WTC11 (cell line): Measurements from ENCODE around the gene PHC1.

ENCODE experiments used
- ESRRA ChIP-seq: sonication (generic); formaldehyde crosslinking; IDR thresholded peaks from 2 replicates; pipeline ENCODE4 v1.8.1; 2022; ENCODE audit warnings: mild to moderate bottlenecking, missing genetic modification reagents, borderline replicate concordance
- FOXK1 ChIP-seq: sonication (generic); formaldehyde crosslinking; IDR thresholded peaks from 2 replicates; pipeline ENCODE4 v1.8.0; 2022; ENCODE audit warnings: mild to moderate bottlenecking, moderate library complexity, missing genetic modification reagents
- FOXP1 ChIP-seq: sonication (generic); formaldehyde crosslinking; IDR thresholded peaks from 2 replicates; pipeline ENCODE4 v1.8.0; 2022; ENCODE audit warnings: missing genetic modification reagents, mild to moderate bottlenecking, moderate library complexity, borderline replicate concordance
- GABPB1 ChIP-seq: sonication (generic); formaldehyde crosslinking; IDR thresholded peaks from 2 replicates; pipeline ENCODE4 v1.8.1; 2023; ENCODE audit warnings: mild to moderate bottlenecking, missing genetic modification reagents
- IRF2 ChIP-seq: sonication (generic); formaldehyde crosslinking; IDR thresholded peaks from 2 replicates; pipeline ENCODE4 v1.8.0; 2022; ENCODE audit warnings: low read depth, missing genetic modification reagents, borderline replicate concordance
- MXD4 ChIP-seq: fragments of 250-450 bp; sonication (Bioruptor Pico); IDR thresholded peaks from 2 replicates; pipeline ENCODE4 v1.8.0; 2021; ENCODE audit warnings: mild to moderate bottlenecking, moderate library complexity, borderline replicate concordance
- ZNF416 ChIP-seq: fragments of 250-450 bp; sonication (Bioruptor Pico); IDR thresholded peaks from 2 replicates; pipeline ENCODE4 v1.9.0; 2021; ENCODE audit warnings: mild to moderate bottlenecking, inconsistent platforms
- TF ChIP-seq, protein P1 (sequence below): sonication (generic); formaldehyde crosslinking; IDR thresholded peaks from 2 replicates; pipeline ENCODE4 v1.8.0; 2023; ENCODE audit warnings: missing genetic modification reagents
- TF ChIP-seq, protein P2 (sequence below): fragments of 200-600 bp; IDR thresholded peaks from 2 replicates; pipeline ENCODE4 v1.8.0; 2022; ENCODE audit warnings: antibody characterized with exemption
- TF ChIP-seq, protein P3 (sequence below): sonication (generic); formaldehyde crosslinking; IDR thresholded peaks from 2 replicates; pipeline ENCODE4 v1.8.1; 2023; ENCODE audit warnings: mild to moderate bottlenecking, moderate library complexity, missing genetic modification reagents
- TF ChIP-seq, protein P4 (sequence below): sonication (generic); formaldehyde crosslinking; IDR thresholded peaks from 2 replicates; pipeline ENCODE4 v1.8.0; 2022; ENCODE audit warnings: mild to moderate bottlenecking, missing genetic modification reagents

DNA sequence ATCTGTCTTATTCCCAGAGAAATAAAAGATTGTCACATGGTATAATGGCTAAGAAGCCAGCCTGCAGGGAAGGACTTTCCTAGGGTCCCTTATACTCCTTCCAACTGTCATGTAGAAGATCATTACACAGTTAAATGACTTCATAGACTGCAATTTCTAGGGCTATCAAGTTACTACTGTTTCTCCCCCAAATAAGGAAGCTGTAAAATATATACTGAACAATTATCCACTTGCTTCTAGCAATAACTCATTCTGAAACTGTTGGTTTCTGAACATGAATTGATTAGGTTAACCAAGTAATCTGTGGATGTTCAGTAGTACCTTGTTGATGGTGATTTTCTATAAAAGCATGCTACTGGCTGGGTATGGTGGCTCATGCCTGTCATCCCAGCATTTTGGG lies 47.3 kb upstream of the PHC1 start:
- TF ChIP-seq, protein P1, sequence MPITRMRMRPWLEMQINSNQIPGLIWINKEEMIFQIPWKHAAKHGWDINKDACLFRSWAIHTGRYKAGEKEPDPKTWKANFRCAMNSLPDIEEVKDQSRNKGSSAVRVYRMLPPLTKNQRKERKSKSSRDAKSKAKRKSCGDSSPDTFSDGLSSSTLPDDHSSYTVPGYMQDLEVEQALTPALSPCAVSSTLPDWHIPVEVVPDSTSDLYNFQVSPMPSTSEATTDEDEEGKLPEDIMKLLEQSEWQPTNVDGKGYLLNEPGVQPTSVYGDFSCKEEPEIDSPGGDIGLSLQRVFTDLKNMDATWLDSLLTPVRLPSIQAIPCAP (CRISPR knock-in tag): no peak
- TF ChIP-seq, protein P2, sequence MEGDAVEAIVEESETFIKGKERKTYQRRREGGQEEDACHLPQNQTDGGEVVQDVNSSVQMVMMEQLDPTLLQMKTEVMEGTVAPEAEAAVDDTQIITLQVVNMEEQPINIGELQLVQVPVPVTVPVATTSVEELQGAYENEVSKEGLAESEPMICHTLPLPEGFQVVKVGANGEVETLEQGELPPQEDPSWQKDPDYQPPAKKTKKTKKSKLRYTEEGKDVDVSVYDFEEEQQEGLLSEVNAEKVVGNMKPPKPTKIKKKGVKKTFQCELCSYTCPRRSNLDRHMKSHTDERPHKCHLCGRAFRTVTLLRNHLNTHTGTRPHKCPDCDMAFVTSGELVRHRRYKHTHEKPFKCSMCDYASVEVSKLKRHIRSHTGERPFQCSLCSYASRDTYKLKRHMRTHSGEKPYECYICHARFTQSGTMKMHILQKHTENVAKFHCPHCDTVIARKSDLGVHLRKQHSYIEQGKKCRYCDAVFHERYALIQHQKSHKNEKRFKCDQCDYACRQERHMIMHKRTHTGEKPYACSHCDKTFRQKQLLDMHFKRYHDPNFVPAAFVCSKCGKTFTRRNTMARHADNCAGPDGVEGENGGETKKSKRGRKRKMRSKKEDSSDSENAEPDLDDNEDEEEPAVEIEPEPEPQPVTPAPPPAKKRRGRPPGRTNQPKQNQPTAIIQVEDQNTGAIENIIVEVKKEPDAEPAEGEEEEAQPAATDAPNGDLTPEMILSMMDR: no peak
- TF ChIP-seq MXD4 (no peak), FOXP1 (no peak), ESRRA (CRISPR knock-in tag) (no peak), IRF2 (no peak), GABPB1 (CRISPR knock-in tag) (no peak), FOXK1 (CRISPR knock-in tag) (no peak), ZNF416 (no peak)
- TF ChIP-seq, protein P3, sequence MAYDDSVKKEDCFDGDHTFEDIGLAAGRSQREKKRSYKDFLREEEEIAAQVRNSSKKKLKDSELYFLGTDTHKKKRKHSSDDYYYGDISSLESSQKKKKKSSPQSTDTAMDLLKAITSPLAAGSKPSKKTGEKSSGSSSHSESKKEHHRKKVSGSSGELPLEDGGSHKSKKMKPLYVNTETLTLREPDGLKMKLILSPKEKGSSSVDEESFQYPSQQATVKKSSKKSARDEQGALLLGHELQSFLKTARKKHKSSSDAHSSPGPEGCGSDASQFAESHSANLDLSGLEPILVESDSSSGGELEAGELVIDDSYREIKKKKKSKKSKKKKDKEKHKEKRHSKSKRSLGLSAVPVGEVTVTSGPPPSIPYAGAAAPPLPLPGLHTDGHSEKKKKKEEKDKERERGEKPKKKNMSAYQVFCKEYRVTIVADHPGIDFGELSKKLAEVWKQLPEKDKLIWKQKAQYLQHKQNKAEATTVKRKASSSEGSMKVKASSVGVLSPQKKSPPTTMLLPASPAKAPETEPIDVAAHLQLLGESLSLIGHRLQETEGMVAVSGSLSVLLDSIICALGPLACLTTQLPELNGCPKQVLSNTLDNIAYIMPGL: no peak
- TF ChIP-seq, protein P4, sequence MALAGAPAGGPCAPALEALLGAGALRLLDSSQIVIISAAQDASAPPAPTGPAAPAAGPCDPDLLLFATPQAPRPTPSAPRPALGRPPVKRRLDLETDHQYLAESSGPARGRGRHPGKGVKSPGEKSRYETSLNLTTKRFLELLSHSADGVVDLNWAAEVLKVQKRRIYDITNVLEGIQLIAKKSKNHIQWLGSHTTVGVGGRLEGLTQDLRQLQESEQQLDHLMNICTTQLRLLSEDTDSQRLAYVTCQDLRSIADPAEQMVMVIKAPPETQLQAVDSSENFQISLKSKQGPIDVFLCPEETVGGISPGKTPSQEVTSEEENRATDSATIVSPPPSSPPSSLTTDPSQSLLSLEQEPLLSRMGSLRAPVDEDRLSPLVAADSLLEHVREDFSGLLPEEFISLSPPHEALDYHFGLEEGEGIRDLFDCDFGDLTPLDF: no peak
